Vagina (tissue), 2 donors: ENCODE data around the gene C1QTNF12. TPM values are rescaled to one million over a fixed set of nuclear protein-coding genes. Genes with fewer than 3 reads are reported as not detected.
"Not testable (repeated sequence)": the region's sequence is repeated elsewhere in the genome, so short reads cannot be mapped to it uniquely, and the experiment has no call there.

Experiments
- DNase-seq, 2 donors: peaks; one replicate each; pipeline ENCODE4 v3.0.0-alpha.2; 2017; ENCODE audit errors: extremely low spot score in 2 of 2
- H3K27ac ChIP-seq: fragments of 200-600 bp; sonication (generic); one replicate; pipeline ENCODE4 v1.5.1; 2019
- H3K27me3 ChIP-seq: fragments of 200-600 bp; sonication (generic); one replicate; pipeline ENCODE4 v1.5.1; 2019
- H3K36me3 ChIP-seq, 2 donors: fragments of 200-600 bp; sonication (generic); one replicate each; pipeline ENCODE4 v1.5.1; 2017 to 2019
- H3K4me1 ChIP-seq: fragments of 200-600 bp; sonication (generic); one replicate; pipeline ENCODE4 v1.5.1; 2019
- H3K4me3 ChIP-seq, 2 donors: fragments of 200-600 bp; sonication (generic); 1 replicate in 1 of 2; 2 replicates in 1 of 2; pipeline ENCODE4 v1.5.1; 2016 to 2019
- H3K9me3 ChIP-seq: fragments of 200-600 bp; sonication (generic); one replicate; pipeline ENCODE4 v1.5.1; 2019
- POLR2A ChIP-seq, 2 donors: fragments of 450-650 bp; IDR thresholded peaks; one replicate each; pipeline ENCODE4 v1.6.1; 2017; ENCODE audit warnings: antibody characterized with exemption in 2 of 2, mild to moderate bottlenecking in 2 of 2, moderate library complexity in 2 of 2
- POLR2AphosphoS5 ChIP-seq, 2 donors: sonication (generic); formaldehyde crosslinking; IDR thresholded peaks; one replicate each; pipeline ENCODE4 v1.9.0; 2017; ENCODE audit warnings: antibody characterized with exemption in 2 of 2, mild to moderate bottlenecking in 2 of 2, low read depth in 1 of 2; ENCODE audit not compliant: insufficient read depth in 1 of 2
- intact Hi-C: fragments of 100-400 bp; cut with DNase I; formaldehyde crosslinking; loops from one replicate; pipeline ENCODE4 v1.15.1; 2023
- total RNA-seq: library from RNA; depleted of rRNA; stranded (reverse); fragments of >200 nt; gene quantifications from one replicate; pipeline ENCODE4 v1.2.3, GENCODE V29; 2016
- TF ChIP-seq, protein P1 (sequence below), 3 experiments: fragments of 450-650 bp in 2 of 3; fragments of 200-600 bp in 1 of 3; sonication (generic) in 1 of 3; IDR thresholded peaks; one replicate each; pipeline ENCODE4 v1.5.1; 2017 to 2019; ENCODE audit warnings: antibody characterized with exemption in 3 of 3, mild to moderate bottlenecking in 2 of 3, moderate library complexity in 2 of 3

C1QTNF12 gene
- total RNA-seq, 1 donor from 2014 or later: not detected

GRCh38 chr1:1254667-1254998 lies 8.1 kb upstream of the C1QTNF12 start:
- Histone ChIP-seq H3K36me3 (peaks cover 0 to 36% of the 10 kb centered on the region in 2 donors), H3K27me3 (no peaks in the 10 kb centered on the region), H3K27ac (no peak overlapping the region), H3K4me1 (no peaks in the 10 kb centered on the region), H3K9me3 (no peaks in the 10 kb centered on the region), H3K4me3 (no peak overlapping the region)
- no peak for DNase-seq
- TF ChIP-seq POLR2A (IDR thresholded peaks at IDR 0.05) (no peak), POLR2AphosphoS5 (IDR thresholded peaks at IDR 0.05; ENCODE audit: insufficient read depth in 1 of 2, low read depth in 1 of 2) (no peak)
- TF ChIP-seq, protein P1, sequence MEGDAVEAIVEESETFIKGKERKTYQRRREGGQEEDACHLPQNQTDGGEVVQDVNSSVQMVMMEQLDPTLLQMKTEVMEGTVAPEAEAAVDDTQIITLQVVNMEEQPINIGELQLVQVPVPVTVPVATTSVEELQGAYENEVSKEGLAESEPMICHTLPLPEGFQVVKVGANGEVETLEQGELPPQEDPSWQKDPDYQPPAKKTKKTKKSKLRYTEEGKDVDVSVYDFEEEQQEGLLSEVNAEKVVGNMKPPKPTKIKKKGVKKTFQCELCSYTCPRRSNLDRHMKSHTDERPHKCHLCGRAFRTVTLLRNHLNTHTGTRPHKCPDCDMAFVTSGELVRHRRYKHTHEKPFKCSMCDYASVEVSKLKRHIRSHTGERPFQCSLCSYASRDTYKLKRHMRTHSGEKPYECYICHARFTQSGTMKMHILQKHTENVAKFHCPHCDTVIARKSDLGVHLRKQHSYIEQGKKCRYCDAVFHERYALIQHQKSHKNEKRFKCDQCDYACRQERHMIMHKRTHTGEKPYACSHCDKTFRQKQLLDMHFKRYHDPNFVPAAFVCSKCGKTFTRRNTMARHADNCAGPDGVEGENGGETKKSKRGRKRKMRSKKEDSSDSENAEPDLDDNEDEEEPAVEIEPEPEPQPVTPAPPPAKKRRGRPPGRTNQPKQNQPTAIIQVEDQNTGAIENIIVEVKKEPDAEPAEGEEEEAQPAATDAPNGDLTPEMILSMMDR (IDR thresholded peaks at IDR 0.05): no peak
- intact Hi-C loops: no loop called here

GRCh38 chr1:1253972-1254666 lies 7.6 kb upstream of the C1QTNF12 start:
- no peak for DNase-seq
- H3K9me3 ChIP-seq: no peaks in the 10 kb centered on the region
- H3K27ac ChIP-seq: no peak overlapping the region
- H3K4me3 ChIP-seq: no peak overlapping the region
- TF ChIP-seq, protein P1 (IDR thresholded peaks at IDR 0.05): no peak
- no peak for TF ChIP-seq POLR2AphosphoS5 (IDR thresholded peaks at IDR 0.05; ENCODE audit: insufficient read depth in 1 of 2, low read depth in 1 of 2)
- TF ChIP-seq POLR2A (IDR thresholded peaks at IDR 0.05): no peak
- no peaks in the 10 kb centered on the region for H3K27me3 ChIP-seq
- peaks cover 0 to 36% of the 10 kb centered on the region in 2 donors for H3K36me3 ChIP-seq
- intact Hi-C loops: no loop called here
- no peaks in the 10 kb centered on the region for H3K4me1 ChIP-seq

DNA sequence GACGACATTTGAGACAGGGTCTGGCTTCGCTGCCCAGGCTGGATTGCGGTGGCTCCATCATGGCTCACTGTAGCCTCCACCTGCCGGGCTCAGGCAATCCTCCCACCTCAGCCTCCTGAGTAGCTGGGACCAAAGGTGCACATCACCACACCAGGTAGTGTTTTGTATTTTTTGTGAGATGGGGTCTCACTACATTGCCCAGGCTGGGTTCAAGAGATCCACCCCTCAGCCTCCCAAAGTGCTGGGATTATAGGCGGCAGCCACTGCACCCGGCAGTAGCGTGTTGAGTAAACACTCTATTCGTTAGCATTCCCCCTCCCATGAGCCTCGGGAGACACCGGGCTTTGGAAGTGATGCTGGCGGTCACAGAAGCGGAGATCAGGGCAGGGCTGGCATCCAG lies 6.8 kb upstream of the C1QTNF12 start:
- no peaks in the 10 kb centered on the region for H3K9me3 ChIP-seq
- TF ChIP-seq POLR2AphosphoS5 (IDR thresholded peaks at IDR 0.05; ENCODE audit: insufficient read depth in 1 of 2, low read depth in 1 of 2): no peak
- TF ChIP-seq, protein P1 (IDR thresholded peaks at IDR 0.05): no peak
- TF ChIP-seq POLR2A (IDR thresholded peaks at IDR 0.05): no peak
- no peak overlapping the region for H3K27ac ChIP-seq
- intact Hi-C loops: no loop called here
- no peak overlapping the region for H3K4me3 ChIP-seq
- DNase-seq: no peak
- no peaks in the 10 kb centered on the region for H3K27me3 ChIP-seq
- no peaks in the 10 kb centered on the region for H3K4me1 ChIP-seq
- peaks cover 0 to 36% of the 10 kb centered on the region in 2 donors for H3K36me3 ChIP-seq

- peaks cover 10% of the 10 kb centered on the region for H3K4me1 ChIP-seq
- intact Hi-C loops: no loop called here
- H3K9me3 ChIP-seq: no peaks in the 10 kb centered on the region
- no peak for DNase-seq
- H3K36me3 ChIP-seq: peaks cover 0 to 27% of the 10 kb centered on the region in 2 donors
- H3K27ac ChIP-seq: no peak overlapping the region
- no peak overlapping the region for H3K4me3 ChIP-seq
- TF ChIP-seq, protein P1 (IDR thresholded peaks at IDR 0.05): no peak
- no peak for TF ChIP-seq POLR2A (IDR thresholded peaks at IDR 0.05)
- TF ChIP-seq POLR2AphosphoS5 (IDR thresholded peaks at IDR 0.05; ENCODE audit: insufficient read depth in 1 of 2, low read depth in 1 of 2): no peak
- H3K27me3 ChIP-seq: no peaks in the 10 kb centered on the region
Observed at GRCh38 chr1:1250786-1251284, 4.3 kb upstream of the C1QTNF12 start.

DNA sequence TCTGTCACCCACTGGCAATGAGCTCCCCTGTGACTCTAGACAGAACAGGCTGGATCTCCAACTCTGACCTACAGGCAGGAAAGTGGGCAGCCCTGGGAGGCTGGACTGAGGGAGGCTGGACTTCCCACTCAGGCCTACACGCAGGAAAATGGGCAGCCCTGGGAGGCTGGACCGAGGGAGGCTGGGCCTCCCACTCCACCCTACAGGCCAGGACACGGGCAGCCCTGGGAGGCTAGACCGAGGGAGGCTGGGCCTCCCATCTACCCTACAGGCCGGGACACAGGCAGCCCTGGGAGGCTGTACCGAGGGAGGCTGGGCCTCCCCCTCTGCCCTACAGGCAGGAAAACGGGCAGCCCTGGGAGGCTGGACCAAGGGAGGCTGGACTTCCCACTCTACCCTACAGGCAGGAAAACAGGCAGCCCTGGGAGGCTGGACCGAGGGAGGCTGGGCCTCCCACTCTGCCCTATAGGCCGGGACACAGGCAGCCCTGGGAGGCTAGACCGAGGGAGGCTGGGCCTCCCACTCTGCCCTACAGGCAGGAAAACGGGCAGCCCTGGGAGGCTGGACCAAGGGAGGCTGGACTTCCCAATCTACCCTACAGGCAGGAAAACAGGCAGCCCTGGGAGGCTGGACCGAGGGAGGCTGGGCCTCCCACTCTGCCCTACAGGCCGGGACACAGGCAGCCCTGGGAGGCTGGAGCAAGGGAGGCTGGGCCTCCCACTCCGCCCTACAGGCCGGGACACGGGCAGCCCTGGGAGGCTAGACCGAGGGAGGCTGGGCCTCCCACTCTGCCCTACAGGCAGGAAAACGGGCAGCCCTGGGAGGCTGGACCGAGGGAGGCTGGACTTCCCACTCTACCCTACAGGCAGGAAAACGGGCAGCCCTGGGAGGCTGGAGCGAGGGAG lies 1.7 kb upstream of the C1QTNF12 start:
- H3K4me3 ChIP-seq, DNase-seq, H3K27me3 ChIP-seq, intact Hi-C loops, H3K9me3 ChIP-seq, H3K27ac ChIP-seq, H3K36me3 ChIP-seq: not testable (repeated sequence)
- peaks cover 10% of the 10 kb centered on the region for H3K4me1 ChIP-seq
